Liver (tissue), 9 donors: ENCODE measurements around the gene KCNIP1. TPM values are rescaled to one million over a fixed set of nuclear protein-coding genes. Genes with fewer than 3 reads are reported as not detected.
"Not testable (repeated sequence)": the region's sequence is repeated elsewhere in the genome, so short reads cannot be mapped to it uniquely, and the experiment has no call there.

Experiments
- DNase-seq: peaks from one replicate; pipeline ENCODE4 v3.0.0-alpha.2; 2017; ENCODE audit warnings: low spot score
- H3K27ac ChIP-seq, 2 donors: one replicate each; pipeline ENCODE4 v1.7.0; 2013; ENCODE audit warnings: inconsistent platforms in 2 of 2, low read length in 2 of 2, control low read depth in 1 of 2, low read depth in 1 of 2, mild to moderate bottlenecking in 1 of 2
- H3K27me3 ChIP-seq, 4 donors: one replicate each; pipeline versions ENCODE4 v1.6.1 to v1.7.0; 2013; ENCODE audit warnings: low read length in 3 of 4, inconsistent platforms in 1 of 4, mild to moderate bottlenecking in 1 of 4, moderate library complexity in 1 of 4; ENCODE audit not compliant: control insufficient read depth in 4 of 4, insufficient read depth in 4 of 4
- H3K36me3 ChIP-seq, 4 donors: one replicate each; pipeline versions ENCODE4 v1.6.1 to v1.7.0; 2013; ENCODE audit warnings: low read length in 3 of 4, mild to moderate bottlenecking in 3 of 4, low read depth in 1 of 4, moderate library complexity in 1 of 4; ENCODE audit not compliant: control insufficient read depth in 4 of 4, insufficient read depth in 3 of 4
- H3K4me1 ChIP-seq, 4 donors: one replicate each; pipeline versions ENCODE4 v1.6.1 to v1.7.0; 2013; ENCODE audit warnings: low read length in 3 of 4, mild to moderate bottlenecking in 3 of 4, moderate library complexity in 1 of 4; ENCODE audit not compliant: control insufficient read depth in 4 of 4, insufficient read depth in 4 of 4
- H3K4me3 ChIP-seq, 3 donors: one replicate each; pipeline versions ENCODE4 v1.6.1 to v1.7.0; 2013; ENCODE audit warnings: low read length in 3 of 3, control low read depth in 1 of 3, low read depth in 1 of 3, mild to moderate bottlenecking in 1 of 3
- H3K9ac ChIP-seq, 2 donors: one replicate each; pipeline ENCODE4 v1.7.0; 2013; ENCODE audit warnings: low read length in 2 of 2, mild to moderate bottlenecking in 2 of 2, moderate library complexity in 2 of 2, control low read depth in 1 of 2, low read depth in 1 of 2
- H3K9me3 ChIP-seq, 4 donors: one replicate each; pipeline versions ENCODE4 v1.6.1 to v1.7.0; 2013; ENCODE audit warnings: low read length in 3 of 4; ENCODE audit not compliant: control insufficient read depth in 4 of 4
- ATF3 ChIP-seq: IDR thresholded peaks from 2 replicates; pipeline ENCODE4 v1.6.1; 2016; ENCODE audit warnings: antibody characterized with exemption
- CTCF ChIP-seq: fragments of 150-350 bp; IDR thresholded peaks from 2 replicates; pipeline ENCODE4 v1.5.1; 2017; ENCODE audit warnings: improper control_type of control experiment, low read depth, low read length; ENCODE audit not compliant: missing input control
- EGR1 ChIP-seq, 2 donors: IDR thresholded peaks; 2 replicates each; pipeline ENCODE4 v1.6.1; 2016 to 2018; ENCODE audit warnings: antibody characterized with exemption in 2 of 2, low read depth in 2 of 2
- FOXA2 ChIP-seq: IDR thresholded peaks from 2 replicates; pipeline ENCODE4 v1.6.1; 2016; ENCODE audit warnings: antibody characterized with exemption
- GABPA ChIP-seq, 2 donors: IDR thresholded peaks in 1 of 2; conservative IDR thresholded peaks in 1 of 2; 2 replicates each; pipeline ENCODE4 v1.6.1; 2016; ENCODE audit warnings: antibody characterized with exemption in 2 of 2, mild to moderate bottlenecking in 1 of 2, moderate library complexity in 1 of 2
- HNF4A ChIP-seq, 2 donors: conservative IDR thresholded peaks; 2 replicates each; pipeline ENCODE4 v1.6.1; 2016; ENCODE audit warnings: antibody characterized with exemption in 2 of 2, mild to moderate bottlenecking in 2 of 2
- HNF4G ChIP-seq: IDR thresholded peaks from 2 replicates; pipeline ENCODE4 v1.6.1; 2016; ENCODE audit warnings: antibody characterized with exemption
- JUND ChIP-seq, 2 donors: IDR thresholded peaks; 2 replicates each; pipeline ENCODE4 v1.6.1; 2016; ENCODE audit warnings: antibody characterized with exemption in 2 of 2
- MAX ChIP-seq: IDR thresholded peaks from 2 replicates; pipeline ENCODE4 v1.6.1; 2016; ENCODE audit warnings: antibody characterized with exemption
- NR2F2 ChIP-seq: IDR thresholded peaks from 2 replicates; pipeline ENCODE4 v1.6.1; 2016; ENCODE audit warnings: antibody characterized with exemption
- REST ChIP-seq: IDR thresholded peaks from 2 replicates; pipeline ENCODE4 v1.6.1; 2016; ENCODE audit warnings: antibody characterized with exemption, mild to moderate bottlenecking
- RXRA ChIP-seq, 2 donors: IDR thresholded peaks; 2 replicates each; pipeline ENCODE4 v1.6.1; 2017 to 2018; ENCODE audit warnings: antibody characterized with exemption in 2 of 2, mild to moderate bottlenecking in 1 of 2
- SP1 ChIP-seq: IDR thresholded peaks from 2 replicates; pipeline ENCODE4 v1.6.1; 2018; ENCODE audit warnings: antibody characterized with exemption, mild to moderate bottlenecking
- TAF1 ChIP-seq: conservative IDR thresholded peaks from 2 replicates; pipeline ENCODE4 v1.6.1; 2016; ENCODE audit warnings: antibody characterized with exemption, mild to moderate bottlenecking
- YY1 ChIP-seq: IDR thresholded peaks from 2 replicates; pipeline ENCODE4 v1.6.1; 2016; ENCODE audit warnings: antibody characterized with exemption, mild to moderate bottlenecking
- WGBS: extraction: QIAGEN DNeasy Blood & Tissue Kit; methylation state at CpG from one replicate; pipeline ENCODE4 v1.1.7; 2013; 5-methylcytosine and 5-hydroxymethylcytosine counted together
- polyA plus RNA-seq, 2 donors: library from polyadenylated mRNA; stranded (reverse) in 1 of 2; unstranded in 1 of 2; fragments of 200-250 nt in 1 of 2; fragments of >200 nt in 1 of 2; fragmentation: Nextera tagmentation in 1 of 2; extraction: Ambion mirVana in 1 of 2; gene quantifications; one replicate each; pipeline versions ENCODE4 v1.2.1 to v1.2.3, GENCODE V29; 2013 to 2015
- total RNA-seq, 2 donors: library from RNA; depleted of rRNA; stranded (reverse); fragments of >200 nt; gene quantifications; one replicate each; pipeline ENCODE4 v1.2.3, GENCODE V29; 2014
- donor health status: healthy.
- donor health status: healthy.
- donor health status: healthy.
- donor health status: healthy.
- donor health status: healthy.

The KCNIP1 gene
- total and polyA plus RNA-seq, 4 donors = 0.08 to 0.23 TPM; not detected in 2

GRCh38 chr5:170765868-170766267 lies 262.0 kb downstream of the KCNIP1 start:
- not testable (repeated sequence) for H3K27ac ChIP-seq, H3K4me3 ChIP-seq, H3K36me3 ChIP-seq, H3K27me3 ChIP-seq, DNase-seq, H3K4me1 ChIP-seq, H3K9me3 ChIP-seq, H3K9ac ChIP-seq
- 61% methylated on average over 9 of the region's 9 CpGs for WGBS

GRCh38 chr5:170769246-170769645 lies 265.4 kb downstream of the KCNIP1 start:
- WGBS = 67% methylated on average over 6 of the region's 6 CpGs

More at GRCh38 chr5:170769246-170769645, 265.4 kb downstream of the KCNIP1 start:
- no peaks in the 10 kb centered on the region for H3K36me3 ChIP-seq
- no peaks in the 10 kb centered on the region for H3K4me1 ChIP-seq
- H3K9ac ChIP-seq = no peak overlapping the region
- no peak overlapping the region for H3K27ac ChIP-seq
- H3K27me3 ChIP-seq = no peaks in the 10 kb centered on the region
- no peak for TF ChIP-seq JUND (IDR thresholded peaks at IDR 0.05)
- TF ChIP-seq FOXA2 = no peak
- TF ChIP-seq ATF3 = no peak
- no peak for TF ChIP-seq CTCF
- TF ChIP-seq YY1 = no peak
- TF ChIP-seq SP1 = no peak
- TF ChIP-seq HNF4A (conservative IDR thresholded peaks at IDR 0.05) = no peak
- TF ChIP-seq REST = no peak
- no peak for TF ChIP-seq HNF4G
- no peak for TF ChIP-seq NR2F2
- TF ChIP-seq EGR1 (IDR thresholded peaks at IDR 0.05; ENCODE audit: low read depth in 2 of 2) = no peak
- TF ChIP-seq GABPA (IDR thresholded peaks at IDR 0.05 in 1 of 2, conservative IDR thresholded peaks at IDR 0.05 in 1 of 2) = no peak
- TF ChIP-seq TAF1 = no peak
- no peak for TF ChIP-seq RXRA (IDR thresholded peaks at IDR 0.05)
- TF ChIP-seq MAX = no peak
- H3K4me3 ChIP-seq = no peak overlapping the region
- H3K9me3 ChIP-seq = no peaks in the 10 kb centered on the region
- no peak for DNase-seq
